ENCODE measurements around the gene EIPR1. TPM values are rescaled to one million over a fixed set of nuclear protein-coding genes. Genes with fewer than 3 reads are reported as not detected.

Gene EIPR1
- total RNA-seq = 28.2 TPM
- 37.8 TPM for polyA plus RNA-seq (ENCODE audit: insufficient read depth, low read depth, low replicate concordance)
- long read RNA-seq, donor 1, partial matches to known transcripts = 0 of 3 reads
- long read RNA-seq, donor 1, other reads (novel, unspliced or antisense) = 0 of 3 reads
- long read RNA-seq, donor 2, transcript EIPR1-201 (9 exons, 1,766 nt) = major isoform, 10 of 10 reads
- long read RNA-seq, donor 2, partial matches to known transcripts = 0 of 10 reads
- long read RNA-seq, donor 2, other reads (novel, unspliced or antisense) = 0 of 10 reads
- long read RNA-seq, donor 3, partial matches to known transcripts = 0 of 3 reads
- long read RNA-seq, donor 3, other reads (novel, unspliced or antisense) = 0 of 3 reads
- long read RNA-seq, donor 4, transcript EIPR1-201 (9 exons, 1,766 nt) = major isoform, 6 of 6 reads
- long read RNA-seq, donor 4, partial matches to known transcripts = 0 of 6 reads
- long read RNA-seq, donor 4, other reads (novel, unspliced or antisense) = 0 of 6 reads
- long read RNA-seq, donor 5 = 0 reads
- long read RNA-seq, donor 6, transcript EIPR1-201 (9 exons, 1,766 nt) = major isoform, 13 of 13 reads
- long read RNA-seq, donor 6, partial matches to known transcripts = 0 of 13 reads
- long read RNA-seq, donor 6, other reads (novel, unspliced or antisense) = 0 of 13 reads
- long read RNA-seq, donor 7, transcript EIPR1-201 (9 exons, 1,766 nt) = major isoform, 19 of 25 reads
- long read RNA-seq, donor 7, partial matches to known transcripts = 2 of 25 reads
- long read RNA-seq, donor 7, other reads (novel, unspliced or antisense) = 4 of 25 reads
- long read RNA-seq, donor 8, transcript EIPR1-201 (9 exons, 1,766 nt) = major isoform, 8 of 8 reads
- long read RNA-seq, donor 8, partial matches to known transcripts = 0 of 8 reads
- long read RNA-seq, donor 8, other reads (novel, unspliced or antisense) = 0 of 8 reads
- long read RNA-seq, donor 9, transcript EIPR1-201 (9 exons, 1,766 nt) = major isoform, 5 of 6 reads
- long read RNA-seq, donor 9, partial matches to known transcripts = 0 of 6 reads
- long read RNA-seq, donor 9, other reads (novel, unspliced or antisense) = 0 of 6 reads
- long read RNA-seq, donor 10, transcript EIPR1-201 (9 exons, 1,766 nt) = major isoform, 8 of 11 reads
- long read RNA-seq, donor 10, partial matches to known transcripts = 0 of 11 reads
- long read RNA-seq, donor 10, other reads (novel, unspliced or antisense) = 0 of 11 reads

DNA sequence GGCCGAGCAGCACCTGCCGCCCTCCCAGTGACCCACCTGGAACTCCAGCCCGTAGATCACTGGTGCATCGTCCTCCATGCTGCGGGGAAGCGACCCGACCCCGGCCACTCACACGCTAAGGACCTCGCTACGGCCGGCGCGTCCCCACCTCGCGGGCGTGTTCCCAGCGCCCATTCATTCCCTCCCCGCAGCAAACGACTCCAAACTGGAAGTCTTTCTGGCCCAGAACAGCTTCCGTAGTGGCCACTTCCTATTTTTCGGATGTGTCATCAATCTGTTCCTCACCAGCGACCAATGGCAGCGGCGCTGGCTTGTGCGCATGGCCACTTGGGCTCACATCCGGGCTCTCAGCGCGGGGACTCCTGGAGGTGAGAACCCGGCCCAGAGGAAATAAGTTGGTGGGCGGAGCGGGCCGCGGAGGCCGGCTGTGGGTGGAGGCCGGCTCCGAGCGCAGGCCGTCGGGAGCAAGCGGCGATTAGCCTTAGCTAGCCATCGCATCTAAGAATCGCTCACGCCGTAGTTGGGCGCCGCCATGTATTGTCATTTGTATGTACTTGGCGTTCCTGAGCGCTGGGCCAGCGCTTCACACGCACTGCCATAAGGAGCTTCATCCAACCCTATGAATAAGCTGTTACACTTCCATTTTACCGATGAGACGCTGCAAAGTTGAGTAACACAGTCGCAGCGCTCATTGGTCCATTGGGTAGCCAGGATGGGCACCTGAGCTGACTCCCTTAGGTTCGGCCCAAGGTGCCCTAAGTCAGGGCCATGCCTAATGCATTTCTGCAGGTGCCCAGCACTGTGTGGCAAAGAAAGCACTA is at the start of gene EIPR1:
Gene EIPR1, minus strand, starts transcription at position 207 of the 821 bp plus-strand sequence. Its CDS starts 129 bp downstream, at position 78.
- Histone ChIP-seq H3K9ac (ENCODE audit: low read length in 3 of 3) (peak within 1 kb of the TSS; percentile 63 to 85 (median 84)), H3K27me3 (ENCODE audit: control insufficient read depth, insufficient read depth, low read length) (no peaks in the 10 kb centered on the region), H3K27ac (ENCODE audit: low read depth in 2 of 2, low read length in 2 of 2) (peak within 1 kb of the TSS; percentile 94 to 95), H3K4me1 (ENCODE audit: control insufficient read depth in 2 of 3, insufficient read depth in 2 of 3, low read depth in 1 of 3, low read length in 3 of 3) (peaks cover 0 to 24% (median 20%) of the 10 kb centered on the region in 3 donors), H3K36me3 (ENCODE audit: control insufficient read depth in 2 of 3, insufficient read depth in 3 of 3, low read length in 3 of 3) (no peaks in the 10 kb centered on the region), H3K4me3 (ENCODE audit: low read length in 3 of 3) (peak within 1 kb of the TSS; percentile 90 to 95 (median 93)), H3K9me3 (ENCODE audit: control insufficient read depth in 2 of 3, insufficient read depth in 1 of 3, low read length in 3 of 3) (no peaks in the 10 kb centered on the region)
- DNase-seq = peak; percentile 98 to 99 (median 99)
- intact Hi-C loops (cut with DNase I) = no loop called here
- TF ChIP-seq, protein P1, sequence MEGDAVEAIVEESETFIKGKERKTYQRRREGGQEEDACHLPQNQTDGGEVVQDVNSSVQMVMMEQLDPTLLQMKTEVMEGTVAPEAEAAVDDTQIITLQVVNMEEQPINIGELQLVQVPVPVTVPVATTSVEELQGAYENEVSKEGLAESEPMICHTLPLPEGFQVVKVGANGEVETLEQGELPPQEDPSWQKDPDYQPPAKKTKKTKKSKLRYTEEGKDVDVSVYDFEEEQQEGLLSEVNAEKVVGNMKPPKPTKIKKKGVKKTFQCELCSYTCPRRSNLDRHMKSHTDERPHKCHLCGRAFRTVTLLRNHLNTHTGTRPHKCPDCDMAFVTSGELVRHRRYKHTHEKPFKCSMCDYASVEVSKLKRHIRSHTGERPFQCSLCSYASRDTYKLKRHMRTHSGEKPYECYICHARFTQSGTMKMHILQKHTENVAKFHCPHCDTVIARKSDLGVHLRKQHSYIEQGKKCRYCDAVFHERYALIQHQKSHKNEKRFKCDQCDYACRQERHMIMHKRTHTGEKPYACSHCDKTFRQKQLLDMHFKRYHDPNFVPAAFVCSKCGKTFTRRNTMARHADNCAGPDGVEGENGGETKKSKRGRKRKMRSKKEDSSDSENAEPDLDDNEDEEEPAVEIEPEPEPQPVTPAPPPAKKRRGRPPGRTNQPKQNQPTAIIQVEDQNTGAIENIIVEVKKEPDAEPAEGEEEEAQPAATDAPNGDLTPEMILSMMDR (IDR thresholded peaks at IDR 0.05; ENCODE audit: borderline replicate concordance, extremely low read depth, insufficient read depth) = no peak
- no peak for FAIRE-seq

- H3K36me3 ChIP-seq (ENCODE audit: control insufficient read depth in 2 of 3, insufficient read depth in 3 of 3, low read length in 3 of 3) = peaks cover 4 to 26% (median 26%) of the 10 kb centered on the region in 3 donors
- TF ChIP-seq, protein P1 (IDR thresholded peaks at IDR 0.05; ENCODE audit: borderline replicate concordance, extremely low read depth, insufficient read depth) = no peak
- no peak overlapping the region for H3K27ac ChIP-seq (ENCODE audit: low read depth in 2 of 2, low read length in 2 of 2)
- DNase-seq = no peak
- no peak overlapping the region for H3K4me3 ChIP-seq (ENCODE audit: low read length in 3 of 3)
- no peak for FAIRE-seq
- H3K9me3 ChIP-seq (ENCODE audit: control insufficient read depth in 2 of 3, insufficient read depth in 1 of 3, low read length in 3 of 3) = no peaks in the 10 kb centered on the region
- no peak overlapping the region for H3K9ac ChIP-seq (ENCODE audit: low read length in 3 of 3)
- intact Hi-C loops (cut with DNase I) = no loop called here
- H3K4me1 ChIP-seq (ENCODE audit: control insufficient read depth in 2 of 3, insufficient read depth in 2 of 3, low read depth in 1 of 3, low read length in 3 of 3) = peaks cover 0 to 2% (median 0%) of the 10 kb centered on the region in 3 donors
- H3K27me3 ChIP-seq (ENCODE audit: control insufficient read depth, insufficient read depth, low read length) = no peaks in the 10 kb centered on the region
Measured at GRCh38 chr2:3427272-3427671, 49.7 kb upstream of the EIPR1 start.

GRCh38 chr2:3426615-3427014 is 49.0 kb upstream of the EIPR1 start:
- H3K9ac ChIP-seq (ENCODE audit: low read length in 3 of 3) = no peak overlapping the region
- no peak overlapping the region for H3K4me3 ChIP-seq (ENCODE audit: low read length in 3 of 3)
- intact Hi-C loops (cut with DNase I) = no loop called here
- H3K27ac ChIP-seq (ENCODE audit: low read depth in 2 of 2, low read length in 2 of 2) = no peak overlapping the region
- H3K9me3 ChIP-seq (ENCODE audit: control insufficient read depth in 2 of 3, insufficient read depth in 1 of 3, low read length in 3 of 3) = no peaks in the 10 kb centered on the region
- peaks cover 4 to 32% (median 26%) of the 10 kb centered on the region in 3 donors for H3K36me3 ChIP-seq (ENCODE audit: control insufficient read depth in 2 of 3, insufficient read depth in 3 of 3, low read length in 3 of 3)
- H3K4me1 ChIP-seq (ENCODE audit: control insufficient read depth in 2 of 3, insufficient read depth in 2 of 3, low read depth in 1 of 3, low read length in 3 of 3) = peaks cover 0 to 2% (median 0%) of the 10 kb centered on the region in 3 donors
- no peaks in the 10 kb centered on the region for H3K27me3 ChIP-seq (ENCODE audit: control insufficient read depth, insufficient read depth, low read length)
- TF ChIP-seq, protein P1 (IDR thresholded peaks at IDR 0.05; ENCODE audit: borderline replicate concordance, extremely low read depth, insufficient read depth) = no peak
- no peak for DNase-seq
- no peak for FAIRE-seq

Data from kidney (tissue), 22 donors.